K562 (cell line): Measurements from ENCODE around the gene SLC25A10. TPM values are rescaled to one million over a fixed set of nuclear protein-coding genes. Genes with fewer than 3 reads are reported as not detected.

Source experiments
- ATAC-seq: fragments of 200-7000 bp; cut with Tn5 transposase; 3 replicates; pipeline ENCODE4 v1.9.1; 2020; ENCODE audit warnings: moderate library complexity
- BruUV-seq: library from RNA; stranded (reverse); fragments of 400-500 nt; replicated peaks from 2 replicates; lab custom pipeline; 2021; lab: Mats Ljungman, UMichigan
- CTCF ChIA-PET: fragments of 300-600 bp; formaldehyde crosslinking; extraction: SDS; loops from one replicate; lab custom pipeline; 2021; ENCODE audit warnings: low intra/inter-chr PET ratio; lab: Yijun Ruan, JAX
- POLR2A ChIA-PET: fragments of 300-600, 350-650 bp; sonication (Branson Sonifier 250); formaldehyde crosslinking; extraction: SDS; loops from one replicate; lab custom pipeline; 2021; ENCODE audit warnings: antibody characterized with exemption, inconsistent platforms; lab: Yijun Ruan, JAX
- DNase-seq, 4 experiments: peaks; one replicate each; pipeline versions ENCODE4 v3.0.0 to v3.0.0-alpha.2; 2011 to 2018; ENCODE audit warnings: low spot score in 3 of 4, mixed read lengths in 3 of 4; ENCODE audit errors: extremely low read depth in 1 of 4
- FAIRE-seq: peaks from 2 replicates; lab custom pipeline; 2011; peaks lifted over from hg19 to GRCh38; lab: Jason Lieb, UNC
- H2AFZ ChIP-seq: 2 replicates; pipeline ENCODE4 v1.6.0; 2011; ENCODE audit warnings: low read depth, low read length, control low read depth, inconsistent platforms
- H3K27ac ChIP-seq: fragments of 200-600 bp; 3 replicates; pipeline ENCODE4 v1.8.0; 2011; ENCODE audit warnings: low read depth, mild to moderate bottlenecking, control low read depth, inconsistent platforms, low read length, moderate library complexity, mixed read lengths; ENCODE audit errors: extremely low read depth
- H3K27me3 ChIP-seq, 2 experiments: fragments of 300-600 bp in 1 of 2; 2 replicates in 1 of 2; 3 replicates in 1 of 2; pipeline versions ENCODE4 v1.6.0 to v1.8.0; 2011; ENCODE audit warnings: inconsistent platforms in 2 of 2, low read length in 2 of 2, mild to moderate bottlenecking in 1 of 2, mixed read lengths in 1 of 2, moderate library complexity in 1 of 2; ENCODE audit not compliant: control insufficient read depth in 2 of 2, insufficient read depth in 2 of 2
- H3K36me3 ChIP-seq: fragments of 300-600 bp; 3 replicates; pipeline ENCODE4 v1.8.0; 2011; ENCODE audit warnings: mild to moderate bottlenecking, low read length, inconsistent platforms; ENCODE audit not compliant: control insufficient read depth, insufficient read depth
- H3K4me1 ChIP-seq, 2 experiments: fragments of 200-600 bp in 1 of 2; replicated peaks in 1 of 2; 2 replicates in 1 of 2; 3 replicates in 1 of 2; pipeline versions ENCODE4 v1.5.1 to v1.8.0; 2011; ENCODE audit warnings: inconsistent platforms in 2 of 2, low read length in 2 of 2, mild to moderate bottlenecking in 1 of 2, mixed read lengths in 1 of 2, moderate library complexity in 1 of 2; ENCODE audit not compliant: control insufficient read depth in 2 of 2, insufficient read depth in 2 of 2
- H3K4me2 ChIP-seq: 2 replicates; pipeline ENCODE4 v1.6.1; 2011; ENCODE audit warnings: low read length, control low read depth, inconsistent platforms, mixed read lengths; ENCODE audit not compliant: insufficient read depth
- H3K4me3 ChIP-seq: fragments of 200-600 bp; sonication (generic), shearing (Covaris generic); 2 replicates; pipeline ENCODE4 v1.5.1; 2016; ENCODE audit warnings: control low read depth, inconsistent platforms
- H3K79me2 ChIP-seq: fragments of 200-600 bp; 3 replicates; pipeline ENCODE4 v1.8.0; 2011; ENCODE audit warnings: low read length, inconsistent platforms; ENCODE audit not compliant: control insufficient read depth, insufficient read depth
- H3K9ac ChIP-seq, 2 experiments: 2 replicates each; pipeline versions ENCODE4 v1.6.0 to v1.6.1; 2011; ENCODE audit warnings: low read depth in 2 of 2, low read length in 2 of 2, control low read depth in 1 of 2, inconsistent platforms in 1 of 2, mild to moderate bottlenecking in 1 of 2, mixed read lengths in 1 of 2; ENCODE audit not compliant: insufficient read depth in 1 of 2
- H3K9me1 ChIP-seq: one replicate; pipeline ENCODE4 v1.6.0; 2011; ENCODE audit warnings: inconsistent platforms, mild to moderate bottlenecking, low read length, moderate library complexity; ENCODE audit not compliant: control insufficient read depth, insufficient read depth
- H3K9me3 ChIP-seq: replicated peaks from 2 replicates; pipeline ENCODE4 v1.5.1; 2011; ENCODE audit warnings: low read depth, low read length, inconsistent platforms; ENCODE audit not compliant: control insufficient read depth, insufficient read depth
- H4K20me1 ChIP-seq: replicated peaks from 2 replicates; pipeline ENCODE4 v1.6.1; 2011; ENCODE audit warnings: low read length, inconsistent platforms, mixed read lengths; ENCODE audit not compliant: control insufficient read depth, insufficient read depth
- HMG20B ChIP-seq: fragments of 250-450 bp; sonication (Bioruptor Pico); IDR thresholded peaks from 2 replicates; pipeline ENCODE4 v1.5.0; 2021; ENCODE audit warnings: mild to moderate bottlenecking
- WGBS: fragments of 100-300 bp; shearing (Covaris generic); methylation state at CpG from one replicate; pipeline ENCODE4 v1.1.6; 2016; ENCODE audit warnings: low coverage, mixed read lengths; ENCODE audit not compliant: insufficient coverage; ENCODE audit errors: missing lambda C conversion rate; 5-methylcytosine and 5-hydroxymethylcytosine counted together
- in situ Hi-C: fragments of 300-500 bp; cut with MboI; formaldehyde crosslinking; loops from 4 replicates; pipeline ENCODE4 v1.15.0; 2018; ENCODE audit warnings: inconsistent platforms, mixed read lengths
- intact Hi-C: fragments of 100-400 bp; cut with micrococcal nuclease; formaldehyde crosslinking; loops from 2 replicates; pipeline ENCODE4 v1.14.2; 2022
- polyA plus RNA-seq, 8 experiments: library from polyadenylated mRNA; depleted of rRNA in 4 of 8; stranded (reverse) in 5 of 8; unstranded in 3 of 8; fragments of >200 nt; fragmentation: Nextera tagmentation in 2 of 8; fragmentation: Illumina TruSeq in 1 of 8; extraction: Ambion mirVana in 2 of 8; extraction: Trizol in 1 of 8; gene quantifications; 2 replicates each; pipeline versions ENCODE4 v1.2.1 to v1.2.3, GENCODE V29; 2011 to 2014; ENCODE audit warnings: inconsistent platforms in 1 of 8, missing spikeins in 1 of 8
- total RNA-seq, 7 experiments: library from RNA; depleted of rRNA in 6 of 7; stranded (reverse); fragments of >200 nt in 6 of 7; fragmentation: Illumina TruSeq in 2 of 7; extraction: Trizol in 2 of 7; gene quantifications; 2 replicates each; pipeline versions ENCODE4 v1.2.1 to v1.2.3, GENCODE V29; 2011 to 2021; ENCODE audit warnings: low replicate concordance in 1 of 7
- TF ChIP-seq, protein P1 (sequence below): sonication (generic); formaldehyde crosslinking; IDR thresholded peaks from 2 replicates; pipeline ENCODE4 v1.8.1; 2023; ENCODE audit warnings: mild to moderate bottlenecking, missing genetic modification reagents

Gene SLC25A10
- total and polyA plus RNA-seq, 9 of the 15 experiments (the other 6 are each of a cell fraction or from before 2014, with no cell fraction given) = 0.10 to 85.6 (median 34.3) TPM

DNA sequence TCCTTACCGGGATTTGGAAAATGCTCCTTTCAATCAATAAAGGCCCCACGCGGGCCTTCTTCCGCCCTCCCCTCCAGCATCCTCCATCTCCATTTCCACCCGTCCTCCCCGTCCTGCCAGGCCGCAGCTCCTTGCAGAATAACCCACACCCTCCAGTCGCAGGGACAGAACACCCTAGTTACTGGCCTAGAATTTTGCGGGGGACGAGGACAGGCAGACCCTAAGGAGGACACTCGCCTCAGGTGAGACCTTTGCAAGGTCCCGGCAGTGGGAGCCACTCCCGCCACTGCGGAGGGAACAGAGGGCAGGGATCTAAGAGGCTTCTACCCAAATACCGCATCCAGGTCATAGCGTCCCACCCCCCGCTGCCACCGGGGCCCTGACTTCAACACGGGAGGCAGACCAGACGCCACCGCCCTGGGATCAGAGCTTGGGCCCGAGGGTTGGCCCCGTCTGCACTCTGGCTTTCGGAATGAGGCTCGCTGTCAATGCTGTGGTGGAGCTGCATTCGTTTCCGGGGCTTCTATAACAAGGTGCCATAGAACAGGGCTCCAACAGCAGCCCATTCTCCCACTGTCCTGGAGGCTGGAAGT, 26.8 kb downstream of the SLC25A10 start:
- in situ Hi-C loops = loop anchor here (5.0 kb wide), 1 partner anchor 68 kb away; no protein-coding TSS in a partner anchor
- no peaks in the 10 kb centered on the region for H3K79me2 ChIP-seq
- no peak overlapping the region for H3K27ac ChIP-seq
- BruUV-seq = no TSS peak
- peaks cover 25 to 59% of the 10 kb centered on the region in 2 experiments for H3K4me1 ChIP-seq
- no peak overlapping the region for H3K9ac ChIP-seq
- WGBS = 74% methylated on average over 27 of the region's 27 CpGs
- H3K4me2 ChIP-seq = no peak overlapping the region
- ChIA-PET CTCF (no interaction called here), POLR2A (interaction anchor here (0.7 to 1.4 kb wide), 5 partner anchors 13 to 130 kb away, joined by 3 to 7 read pairs (median 4); no protein-coding TSS in a partner anchor)
- H3K36me3 ChIP-seq = no peaks in the 10 kb centered on the region
- no peak overlapping the region for H2AFZ ChIP-seq
- FAIRE-seq (no peak), ATAC-seq (no peak), DNase-seq (no peak)
- H3K9me1 ChIP-seq = no peaks in the 10 kb centered on the region
- H3K4me3 ChIP-seq = no peak overlapping the region
- no peak for TF ChIP-seq HMG20B (CRISPR knock-in tag)
- TF ChIP-seq, protein P1, sequence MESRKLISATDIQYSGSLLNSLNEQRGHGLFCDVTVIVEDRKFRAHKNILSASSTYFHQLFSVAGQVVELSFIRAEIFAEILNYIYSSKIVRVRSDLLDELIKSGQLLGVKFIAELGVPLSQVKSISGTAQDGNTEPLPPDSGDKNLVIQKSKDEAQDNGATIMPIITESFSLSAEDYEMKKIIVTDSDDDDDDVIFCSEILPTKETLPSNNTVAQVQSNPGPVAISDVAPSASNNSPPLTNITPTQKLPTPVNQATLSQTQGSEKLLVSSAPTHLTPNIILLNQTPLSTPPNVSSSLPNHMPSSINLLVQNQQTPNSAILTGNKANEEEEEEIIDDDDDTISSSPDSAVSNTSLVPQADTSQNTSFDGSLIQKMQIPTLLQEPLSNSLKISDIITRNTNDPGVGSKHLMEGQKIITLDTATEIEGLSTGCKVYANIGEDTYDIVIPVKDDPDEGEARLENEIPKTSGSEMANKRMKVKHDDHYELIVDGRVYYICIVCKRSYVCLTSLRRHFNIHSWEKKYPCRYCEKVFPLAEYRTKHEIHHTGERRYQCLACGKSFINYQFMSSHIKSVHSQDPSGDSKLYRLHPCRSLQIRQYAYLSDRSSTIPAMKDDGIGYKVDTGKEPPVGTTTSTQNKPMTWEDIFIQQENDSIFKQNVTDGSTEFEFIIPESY = peak; percentile 95
- H3K9me3 ChIP-seq = no peaks in the 10 kb centered on the region
- intact Hi-C loops = no loop called here
- H4K20me1 ChIP-seq = no peaks in the 10 kb centered on the region
- no peaks in the 10 kb centered on the region for H3K27me3 ChIP-seq
